HEK293T (cell line): ENCODE measurements around the gene CD3D.

Source experiments
- CTCF ChIA-PET: fragments of 350-600 bp; formaldehyde crosslinking; extraction: SDS; loops from one replicate; lab custom pipeline; 2021; ENCODE audit warnings: antibody characterized with exemption, inconsistent platforms; lab: Yijun Ruan, JAX
- POLR2A ChIA-PET: fragments of 350-600 bp; formaldehyde crosslinking; extraction: SDS; loops from one replicate; lab custom pipeline; 2020; ENCODE audit warnings: antibody characterized with exemption, inconsistent platforms; lab: Yijun Ruan, JAX
- DNase-seq: peaks from one replicate; pipeline ENCODE4 v3.0.0; 2012; ENCODE audit warnings: mixed read lengths; ENCODE audit errors: extremely low spot score
- ARNT ChIP-seq: fragments of 450-650 bp; IDR thresholded peaks from 2 replicates; pipeline ENCODE4 v1.6.1; 2017; ENCODE audit warnings: mild to moderate bottlenecking
- BHLHE40 ChIP-seq: fragments of 450-650 bp; IDR thresholded peaks from 2 replicates; pipeline ENCODE4 v1.6.1; 2016; ENCODE audit warnings: mild to moderate bottlenecking, moderate library complexity, borderline replicate concordance
- CTBP1 ChIP-seq: fragments of 450-650 bp; IDR thresholded peaks from 2 replicates; pipeline ENCODE4 v1.6.1; 2016; ENCODE audit warnings: borderline replicate concordance
- ELF4 ChIP-seq: fragments of 450-650 bp; IDR thresholded peaks from 2 replicates; pipeline ENCODE4 v1.6.1; 2017; ENCODE audit warnings: antibody characterized with exemption
- FOXA1 ChIP-seq: fragments of 450-650 bp; IDR thresholded peaks from 2 replicates; pipeline ENCODE4 v1.6.1; 2016; ENCODE audit warnings: mild to moderate bottlenecking
- FOXK2 ChIP-seq: fragments of 450-650 bp; IDR thresholded peaks from 2 replicates; pipeline ENCODE4 v1.6.1; 2016; ENCODE audit warnings: mild to moderate bottlenecking
- FOXM1 ChIP-seq: fragments of 450-650 bp; IDR thresholded peaks from 2 replicates; pipeline ENCODE4 v1.6.1; 2017; ENCODE audit warnings: mild to moderate bottlenecking, borderline replicate concordance
- HDGF ChIP-seq: fragments of 450-650 bp; IDR thresholded peaks from 2 replicates; pipeline ENCODE4 v1.6.1; 2017; ENCODE audit warnings: antibody characterized with exemption, borderline replicate concordance
- L3MBTL2 ChIP-seq: fragments of 450-650 bp; conservative IDR thresholded peaks from 2 replicates; pipeline ENCODE4 v1.6.1; 2016; ENCODE audit warnings: mild to moderate bottlenecking
- LEF1 ChIP-seq: fragments of 450-650 bp; IDR thresholded peaks from 2 replicates; pipeline ENCODE4 v1.6.1; 2017; ENCODE audit warnings: mild to moderate bottlenecking, borderline replicate concordance
- NFRKB ChIP-seq: fragments of 450-650 bp; IDR thresholded peaks from 2 replicates; pipeline ENCODE4 v1.6.1; 2016; ENCODE audit warnings: mild to moderate bottlenecking, moderate library complexity
- SP1 ChIP-seq: fragments of 450-650 bp; IDR thresholded peaks from 2 replicates; pipeline ENCODE4 v1.6.1; 2017
- SUZ12 ChIP-seq: fragments of 450-650 bp; IDR thresholded peaks from 2 replicates; pipeline ENCODE4 v1.6.1; 2016; ENCODE audit warnings: mild to moderate bottlenecking
- TARDBP ChIP-seq: fragments of 450-650 bp; IDR thresholded peaks from 2 replicates; pipeline ENCODE4 v1.6.1; 2016
- ZNF384 ChIP-seq: fragments of 450-650 bp; IDR thresholded peaks from 2 replicates; pipeline ENCODE4 v1.6.1; 2016
- TF ChIP-seq, protein P1 (sequence below): fragments of 450-650 bp; IDR thresholded peaks from 2 replicates; pipeline ENCODE4 v1.6.1; 2016

Gene CD3D

DNA sequence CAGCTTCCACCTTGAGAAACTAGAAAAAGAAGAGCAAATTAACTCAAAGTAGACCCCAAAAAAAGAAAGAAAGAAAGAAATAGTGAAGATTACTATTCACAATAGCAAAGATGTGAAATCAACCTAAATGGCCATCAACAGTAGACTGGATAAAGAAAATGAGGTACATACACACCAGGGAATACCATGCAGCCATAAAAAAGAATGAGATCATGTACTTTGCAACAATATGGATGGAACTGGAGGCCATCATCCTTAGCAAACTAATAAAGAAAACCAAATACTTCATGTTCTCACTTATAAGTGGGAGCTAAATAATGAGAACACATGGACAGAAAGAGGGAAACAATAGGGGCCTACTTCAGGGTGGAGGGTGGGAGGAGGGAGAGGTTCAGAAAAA, 13.8 kb downstream of the CD3D start:
- no peak for DNase-seq
- TF ChIP-seq FOXK2 (no peak), SP1 (no peak), ZNF384 (no peak), ARNT (no peak), SUZ12 (no peak), BHLHE40 (no peak), L3MBTL2 (no peak), HDGF (no peak), CTBP1 (no peak), NFRKB (no peak), TARDBP (no peak), FOXM1 (no peak), ELF4 (no peak), LEF1 (no peak), FOXA1 (no peak)
- TF ChIP-seq, protein P1, sequence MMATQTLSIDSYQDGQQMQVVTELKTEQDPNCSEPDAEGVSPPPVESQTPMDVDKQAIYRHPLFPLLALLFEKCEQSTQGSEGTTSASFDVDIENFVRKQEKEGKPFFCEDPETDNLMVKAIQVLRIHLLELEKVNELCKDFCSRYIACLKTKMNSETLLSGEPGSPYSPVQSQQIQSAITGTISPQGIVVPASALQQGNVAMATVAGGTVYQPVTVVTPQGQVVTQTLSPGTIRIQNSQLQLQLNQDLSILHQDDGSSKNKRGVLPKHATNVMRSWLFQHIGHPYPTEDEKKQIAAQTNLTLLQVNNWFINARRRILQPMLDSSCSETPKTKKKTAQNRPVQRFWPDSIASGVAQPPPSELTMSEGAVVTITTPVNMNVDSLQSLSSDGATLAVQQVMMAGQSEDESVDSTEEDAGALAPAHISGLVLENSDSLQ, result no peak
- POLR2A ChIA-PET, result no interaction called here
- CTCF ChIA-PET, result no interaction called here

GRCh38 chr11:118325283-118325682, 17.2 kb downstream of the CD3D start:
- POLR2A ChIA-PET, result no interaction called here
- TF ChIP-seq CTBP1, result no peak
- no peak for DNase-seq
- CTCF ChIA-PET, result no interaction called here

- no peak for DNase-seq
- TF ChIP-seq HDGF (no peak), ELF4 (no peak), FOXK2 (no peak), BHLHE40 (no peak), CTBP1 (no peak), L3MBTL2 (no peak), LEF1 (no peak), ARNT (no peak), SP1 (no peak), FOXM1 (no peak), NFRKB (no peak)
- TF ChIP-seq, protein P1, result no peak
- ChIA-PET POLR2A (no interaction called here), CTCF (no interaction called here)
Measured at GRCh38 chr11:118322721-118323120, 19.8 kb downstream of the CD3D start.

DNA sequence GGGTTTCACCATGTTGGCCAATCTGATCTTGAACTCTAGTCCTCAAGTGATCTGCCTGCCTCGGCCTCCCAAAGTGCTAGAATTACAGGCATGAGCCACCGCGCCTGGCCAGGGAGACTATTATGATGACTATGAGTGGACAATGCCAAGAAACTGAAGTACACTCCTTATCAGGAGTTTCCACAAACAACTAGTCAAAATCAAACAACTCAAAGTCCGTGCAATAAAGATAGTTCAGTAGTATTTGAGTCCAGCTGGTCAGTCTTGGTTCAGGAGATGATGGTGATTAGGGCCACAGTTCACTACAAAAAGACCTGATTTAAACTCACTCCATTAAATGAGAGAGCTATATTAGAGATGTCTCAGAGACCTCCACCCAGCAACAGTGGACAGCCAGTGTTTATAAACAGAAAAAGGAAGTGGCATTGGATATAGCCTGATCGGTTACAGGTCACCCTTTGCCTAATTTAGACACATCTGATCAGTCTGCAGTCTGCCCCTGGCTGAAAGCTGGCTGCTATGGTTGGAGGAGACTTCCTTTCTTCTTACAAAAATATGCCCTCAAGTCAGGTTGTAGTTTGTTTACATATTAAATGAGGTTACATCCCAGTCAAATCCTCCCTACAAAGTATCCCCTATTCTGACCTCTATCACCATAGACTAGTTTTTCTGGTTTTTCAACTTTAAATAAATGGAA, 21.0 kb downstream of the CD3D start:
- ChIA-PET POLR2A (no interaction called here), CTCF (no interaction called here)
- TF ChIP-seq FOXA1, result no peak
- TF ChIP-seq ZNF384, result no peak
- no peak for TF ChIP-seq SUZ12
- no peak for TF ChIP-seq TARDBP
- TF ChIP-seq FOXK2, result no peak
- no peak for TF ChIP-seq NFRKB
- no peak for TF ChIP-seq SP1
- TF ChIP-seq L3MBTL2, result no peak
- TF ChIP-seq, protein P1, result no peak
- TF ChIP-seq ARNT, result no peak
- TF ChIP-seq CTBP1, result no peak
- no peak for TF ChIP-seq ELF4
- no peak for TF ChIP-seq BHLHE40
- TF ChIP-seq FOXM1, result no peak
- no peak for TF ChIP-seq HDGF
- TF ChIP-seq LEF1, result no peak
- no peak for DNase-seq

GRCh38 chr11:118320515-118320914, 22.0 kb downstream of the CD3D start:
- CTCF ChIA-PET, result no interaction called here

DNA sequence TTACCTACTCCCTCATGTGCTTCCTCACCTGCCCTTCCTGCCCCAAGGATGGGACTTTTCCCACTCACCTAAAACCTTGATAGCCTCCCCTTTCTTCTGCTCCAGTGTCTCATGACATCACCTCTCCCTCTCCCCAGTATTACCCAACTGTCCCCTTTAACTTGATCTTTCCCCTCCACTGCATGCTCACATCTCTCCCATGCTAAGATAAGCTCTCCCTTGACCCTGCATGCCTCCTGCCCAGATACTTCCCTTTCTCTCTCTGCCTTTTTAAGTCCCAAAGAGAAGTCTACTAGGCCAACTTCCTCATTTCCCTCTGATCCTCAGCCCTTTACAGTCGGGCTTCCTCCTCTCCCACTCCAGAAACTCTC, 23.2 kb downstream of the CD3D start:
- ChIA-PET POLR2A (no interaction called here), CTCF (no interaction called here)
- TF ChIP-seq SUZ12 (no peak), FOXK2 (no peak), ZNF384 (no peak), FOXM1 (no peak), NFRKB (no peak), CTBP1 (no peak), BHLHE40 (no peak), FOXA1 (no peak), ARNT (no peak), SP1 (no peak), LEF1 (no peak), L3MBTL2 (no peak), ELF4 (no peak), HDGF (no peak), TARDBP (no peak)
- TF ChIP-seq, protein P1, result no peak
- DNase-seq, result no peak

More at GRCh38 chr11:118320515-118320914, 22.0 kb downstream of the CD3D start:
- DNase-seq, result no peak
- TF ChIP-seq NFRKB, result no peak
- TF ChIP-seq HDGF, result no peak
- no peak for TF ChIP-seq ELF4
- no peak for TF ChIP-seq CTBP1
- TF ChIP-seq ARNT, result no peak
- TF ChIP-seq TARDBP, result no peak
- no peak for TF ChIP-seq SUZ12
- POLR2A ChIA-PET, result no interaction called here
